ENCODE measurements around the gene LNX2.

- no peak for TF ChIP-seq CTCF (IDR thresholded peaks at IDR 0.05)
- TF ChIP-seq POLR2A (IDR thresholded peaks at IDR 0.05), result no peak
Observed at GRCh38 chr13:27607125-27607524, 13.2 kb downstream of the LNX2 start.
